Eye (tissue), 1 donor: ENCODE measurements around the gene ALPG.
"Not testable (repeated sequence)": the region's sequence is repeated elsewhere in the genome, so short reads cannot be mapped to it uniquely, and the experiment has no call there.

Source experiments
- DNase-seq: peaks from one replicate; pipeline ENCODE4 v3.0.0-alpha.2; 2015

Gene ALPG

DNA sequence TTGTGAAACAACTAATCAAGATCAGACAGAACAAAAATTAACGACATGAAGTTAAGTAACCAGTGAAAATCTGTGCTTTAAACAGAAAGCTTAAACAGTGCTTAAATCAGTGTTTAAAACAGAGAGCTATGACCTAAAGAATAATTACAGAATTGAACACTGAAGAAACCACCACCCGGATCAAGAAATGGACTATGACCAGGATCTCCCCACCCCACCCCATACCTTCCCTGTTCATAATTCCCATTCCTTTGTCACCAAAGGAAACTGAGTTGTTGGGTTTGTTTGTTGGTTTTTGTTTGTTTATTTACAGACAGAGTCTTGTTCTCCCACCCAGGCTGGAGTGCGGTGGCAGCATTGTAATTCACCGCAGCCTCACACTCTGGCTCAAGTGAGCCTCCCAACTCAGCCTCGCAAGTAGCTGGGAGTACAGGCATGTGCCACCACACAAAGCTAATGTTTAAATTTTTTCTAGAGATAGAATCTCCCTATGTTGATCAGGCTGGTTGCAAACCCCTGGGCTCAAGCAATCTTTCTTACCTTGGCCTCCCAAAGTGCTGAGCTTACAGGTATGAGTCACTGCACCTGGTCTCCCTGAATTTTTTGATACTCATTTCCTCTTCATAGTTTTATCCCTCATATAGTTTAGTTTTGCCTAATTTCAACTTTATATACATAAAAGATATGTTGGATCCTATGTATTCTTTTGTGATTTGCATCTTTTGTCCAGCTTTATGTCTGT, 8.2 kb upstream of the ALPG start:
- no peak for DNase-seq

DNA sequence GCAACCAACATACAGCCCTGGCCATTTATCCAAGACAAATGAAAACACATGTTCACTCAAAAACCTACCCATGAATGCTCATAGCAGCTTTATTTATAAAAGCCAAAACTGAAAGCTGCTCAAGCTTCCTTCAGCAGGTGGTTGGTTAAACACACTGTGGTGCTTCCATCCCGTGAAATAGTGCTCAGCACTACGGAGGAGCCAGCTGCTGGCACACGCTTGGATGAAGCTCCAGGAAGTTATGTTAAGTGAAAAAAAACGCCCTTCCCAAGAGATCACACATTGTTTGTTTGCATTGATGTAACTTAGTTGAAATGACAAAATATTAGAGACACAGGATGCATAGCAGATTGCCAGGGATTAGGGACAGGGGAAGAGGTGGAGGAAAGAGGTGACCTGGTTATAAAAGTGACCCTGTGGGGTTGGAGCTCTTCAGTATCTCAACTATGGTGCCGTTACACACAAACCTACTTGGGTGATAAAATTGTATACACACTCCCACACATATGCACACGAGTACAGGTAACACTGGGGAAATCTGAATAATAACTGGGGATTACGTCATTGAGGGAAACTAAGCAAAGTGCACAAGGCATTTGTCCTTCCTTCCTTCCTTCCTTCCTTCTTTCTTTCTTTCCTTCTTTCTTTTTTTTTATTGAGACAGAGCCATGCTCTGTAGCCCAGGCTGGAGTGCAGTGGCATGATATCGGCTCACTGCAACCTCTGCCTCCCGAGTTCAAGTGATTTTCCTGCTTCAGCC, 6.2 kb upstream of the ALPG start:
- no peak for DNase-seq

DNA sequence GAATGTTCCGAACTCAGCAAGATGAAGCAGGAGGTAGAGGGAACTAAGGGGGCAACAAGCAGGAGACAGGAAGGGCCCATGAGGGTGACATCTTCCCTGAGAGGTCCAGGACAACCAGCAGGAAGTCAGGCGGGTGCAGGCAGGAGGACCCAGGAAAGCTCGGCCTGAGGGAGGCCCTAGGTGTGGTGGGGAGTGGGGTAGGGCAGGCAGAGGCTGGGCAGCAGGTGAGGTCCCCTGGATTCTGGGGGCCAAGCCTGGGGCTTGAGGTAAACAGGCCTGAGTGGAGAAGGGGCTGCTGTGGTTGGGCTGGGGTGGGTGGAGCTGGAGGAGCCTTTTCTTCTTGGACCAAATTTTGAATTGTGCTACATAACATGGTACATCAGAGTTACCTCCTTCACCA, 4.1 kb upstream of the ALPG start:
- no peak for DNase-seq

DNA sequence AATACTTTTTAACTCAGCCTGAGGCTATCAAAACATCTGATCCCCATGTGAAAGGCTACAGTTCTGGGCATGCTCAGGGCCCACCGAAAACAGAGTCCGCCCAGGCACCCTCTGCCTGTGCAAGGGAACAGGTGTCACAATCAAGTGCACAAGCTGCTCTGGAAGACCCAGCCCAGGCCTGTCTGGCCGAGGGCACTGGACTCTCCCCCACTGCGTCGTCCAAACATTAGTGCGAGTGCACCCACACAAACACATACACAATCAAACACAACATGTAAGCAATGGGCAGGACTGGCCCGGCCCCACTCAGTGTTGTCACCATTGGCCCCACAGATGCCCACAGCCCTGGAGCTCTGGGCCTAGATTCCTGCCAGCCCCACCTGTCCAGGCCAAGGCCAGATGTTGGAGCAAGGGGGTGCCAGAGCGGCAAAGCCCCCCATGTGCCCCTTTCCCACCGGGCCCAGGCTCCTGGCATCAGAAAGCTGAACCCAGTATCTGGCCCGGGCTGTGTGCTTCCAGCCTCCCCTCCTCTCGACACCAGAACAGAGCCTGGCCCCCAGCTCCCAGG, 617 bp upstream of the ALPG start:
- DNase-seq = no peak

DNA sequence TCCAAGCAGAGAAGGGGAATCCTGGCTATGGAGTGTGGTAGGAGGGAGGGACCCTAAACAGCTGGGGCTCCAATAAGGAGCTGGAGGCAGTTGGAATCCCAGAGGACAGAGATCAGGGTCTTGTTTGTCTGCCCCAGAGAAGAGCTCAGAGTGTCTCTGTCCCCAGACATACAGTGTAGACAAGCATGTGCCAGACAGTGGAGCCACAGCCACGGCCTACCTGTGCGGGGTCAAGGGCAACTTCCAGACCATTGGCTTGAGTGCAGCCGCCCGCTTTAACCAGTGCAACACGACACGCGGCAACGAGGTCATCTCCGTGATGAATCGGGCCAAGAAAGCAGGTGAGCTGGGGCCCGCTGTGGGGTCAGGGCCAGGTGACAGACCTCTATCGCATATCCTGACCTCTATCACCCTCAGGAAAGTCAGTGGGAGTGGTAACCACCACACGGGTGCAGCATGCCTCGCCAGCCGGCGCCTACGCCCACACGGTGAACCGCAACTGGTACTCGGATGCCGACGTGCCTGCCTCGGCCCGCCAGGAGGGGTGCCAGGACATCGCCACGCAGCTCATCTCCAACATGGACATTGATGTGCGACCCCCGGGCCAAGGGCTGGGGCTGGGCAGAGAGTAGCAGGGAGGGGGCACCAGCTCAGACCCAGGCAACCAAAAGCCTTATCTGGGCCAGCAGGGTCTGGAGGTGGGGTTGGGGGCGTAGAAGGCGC, 945 bp downstream of the ALPG start:
- not testable (repeated sequence) for DNase-seq

DNA sequence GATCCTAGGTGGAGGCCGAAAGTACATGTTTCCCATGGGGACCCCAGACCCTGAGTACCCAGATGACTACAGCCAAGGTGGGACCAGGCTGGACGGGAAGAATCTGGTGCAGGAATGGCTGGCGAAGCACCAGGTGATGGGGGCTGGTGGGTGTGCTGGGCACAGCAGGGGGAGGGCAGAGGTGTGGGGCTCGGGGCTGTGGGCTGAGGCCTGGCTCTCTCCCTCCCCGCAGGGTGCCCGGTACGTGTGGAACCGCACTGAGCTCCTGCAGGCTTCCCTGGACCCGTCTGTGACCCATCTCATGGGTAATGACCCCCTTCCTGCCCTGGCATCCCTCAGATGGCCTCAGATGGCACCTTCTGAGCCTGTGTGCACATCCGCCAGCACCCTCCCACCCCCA, 1.6 kb downstream of the ALPG start:
- not testable (repeated sequence) for DNase-seq

DNA sequence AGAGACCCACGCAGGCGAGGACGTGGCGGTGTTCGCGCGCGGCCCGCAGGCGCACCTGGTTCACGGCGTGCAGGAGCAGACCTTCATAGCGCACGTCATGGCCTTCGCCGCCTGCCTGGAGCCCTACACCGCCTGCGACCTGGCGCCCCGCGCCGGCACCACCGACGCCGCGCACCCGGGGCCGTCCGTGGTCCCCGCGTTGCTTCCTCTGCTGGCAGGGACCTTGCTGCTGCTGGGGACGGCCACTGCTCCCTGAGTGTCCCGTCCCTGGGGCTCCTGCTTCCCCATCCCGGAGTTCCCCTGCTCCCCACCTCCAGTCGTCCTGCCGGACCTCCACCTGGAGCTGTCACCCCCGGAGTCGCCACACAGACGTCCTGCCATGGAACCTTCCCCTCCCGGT, 3.0 kb downstream of the ALPG start:
- DNase-seq = not testable (repeated sequence)

DNA sequence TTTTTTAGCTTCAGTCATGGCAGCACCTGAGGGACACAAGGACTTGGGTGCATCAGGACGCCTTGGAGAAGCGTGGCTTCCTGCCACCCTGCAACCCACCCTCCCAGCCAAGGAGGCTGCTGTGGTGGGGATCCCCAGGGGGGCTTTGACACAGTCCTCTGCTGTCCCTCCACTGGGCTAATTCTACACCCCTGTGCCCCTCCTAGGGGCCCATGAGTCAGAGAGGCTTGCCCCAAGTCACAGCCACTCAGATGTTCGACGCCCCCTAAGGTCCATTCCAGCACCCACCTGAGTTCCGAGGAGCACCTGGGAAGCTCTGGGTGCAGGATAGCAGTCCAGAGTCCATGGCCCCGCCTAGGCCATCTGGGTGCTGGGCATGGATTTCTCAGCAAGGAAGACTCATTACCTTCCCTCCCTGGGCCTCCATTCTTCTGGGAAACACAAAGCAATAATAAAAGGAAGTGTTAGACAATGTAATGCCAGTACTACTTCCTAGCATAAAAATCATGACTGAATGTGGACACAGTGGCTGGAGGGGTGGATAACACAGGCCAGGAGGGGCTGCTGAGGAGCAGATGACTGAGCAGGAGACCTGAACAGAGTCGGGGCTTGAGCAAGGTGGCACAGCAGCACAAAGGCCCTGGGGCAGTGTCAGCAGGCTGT, 3.7 kb downstream of the ALPG start:
- DNase-seq = no peak

DNA sequence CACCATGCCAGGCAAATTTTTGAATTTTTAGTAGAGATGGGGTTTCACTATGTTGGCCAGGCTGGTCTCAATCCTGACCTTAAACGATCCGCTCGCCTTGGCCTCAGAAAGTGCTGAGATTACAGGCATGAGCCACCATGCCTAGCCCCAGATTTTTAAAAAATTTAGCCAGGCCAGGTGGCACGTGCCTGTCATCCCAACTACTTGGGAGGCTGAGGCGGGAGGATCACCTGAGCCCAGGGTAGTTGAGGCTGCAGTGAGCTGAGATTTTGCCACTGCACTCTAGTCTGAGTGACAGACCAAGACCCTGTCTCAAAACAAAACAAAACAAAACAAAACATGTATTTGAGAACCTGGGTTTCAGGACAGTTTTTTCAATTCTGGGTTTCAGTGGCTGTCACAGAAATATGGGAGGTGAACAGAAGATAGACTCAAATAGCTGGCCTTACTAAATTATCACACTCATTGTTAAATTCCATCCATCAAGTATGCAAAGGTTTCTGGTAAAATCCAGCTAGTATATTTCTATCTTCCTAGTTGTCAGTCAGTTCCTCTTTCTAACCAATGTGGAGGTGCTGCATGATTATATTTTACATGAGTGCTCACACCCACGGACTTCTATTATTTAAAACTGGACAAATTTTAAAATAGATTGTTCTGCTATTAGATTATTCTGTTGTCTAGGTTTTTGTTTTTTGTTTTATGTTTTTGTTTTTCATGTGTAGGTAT, 5.4 kb downstream of the ALPG start:
- no peak for DNase-seq

DNA sequence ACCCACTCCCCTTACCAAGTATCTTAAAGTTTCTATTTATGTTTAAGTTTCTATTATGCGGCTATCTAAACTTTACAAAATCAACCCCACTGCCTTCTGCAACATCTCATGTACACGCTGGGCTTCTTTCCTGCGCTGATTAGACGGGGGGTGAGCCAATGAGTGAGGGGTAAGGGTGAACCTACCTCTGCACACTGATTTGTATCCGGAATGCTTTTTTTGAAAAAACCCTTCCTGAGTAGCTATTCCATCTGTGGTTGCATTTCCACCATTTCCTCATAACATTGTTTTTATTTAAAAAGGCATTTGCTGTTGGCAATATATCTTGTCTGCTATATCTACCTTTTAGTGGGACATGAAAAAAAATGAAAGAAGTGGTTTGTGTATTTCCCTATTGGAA, 6.3 kb downstream of the ALPG start:
- no peak for DNase-seq

DNA sequence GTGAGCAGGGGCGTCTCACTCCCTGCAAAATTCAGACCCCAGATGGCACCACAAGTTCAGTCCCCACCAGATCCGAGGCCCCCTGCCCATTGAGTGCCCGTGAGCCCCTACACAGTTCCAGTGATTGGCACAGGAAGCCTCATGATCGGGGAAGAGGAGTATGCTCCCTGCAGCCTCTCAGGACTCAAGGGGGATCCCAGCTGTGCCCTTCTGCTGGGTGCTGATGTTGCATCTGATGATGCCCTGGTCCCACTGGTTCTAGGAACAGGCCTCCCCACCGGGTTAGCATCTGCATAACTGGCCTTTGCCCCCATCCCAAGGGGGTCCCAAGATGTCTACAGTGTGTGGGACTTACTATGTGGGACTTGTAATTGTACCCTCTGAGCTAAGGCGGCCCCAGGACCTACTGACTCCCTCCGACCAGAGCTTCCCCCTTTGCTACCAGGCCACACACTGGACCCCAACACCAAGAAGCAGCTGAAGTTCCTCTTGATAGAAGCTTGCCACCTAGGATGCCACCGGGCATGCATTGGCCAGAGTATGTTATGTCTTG, 8.6 kb downstream of the ALPG start:
- no peak for DNase-seq

DNA sequence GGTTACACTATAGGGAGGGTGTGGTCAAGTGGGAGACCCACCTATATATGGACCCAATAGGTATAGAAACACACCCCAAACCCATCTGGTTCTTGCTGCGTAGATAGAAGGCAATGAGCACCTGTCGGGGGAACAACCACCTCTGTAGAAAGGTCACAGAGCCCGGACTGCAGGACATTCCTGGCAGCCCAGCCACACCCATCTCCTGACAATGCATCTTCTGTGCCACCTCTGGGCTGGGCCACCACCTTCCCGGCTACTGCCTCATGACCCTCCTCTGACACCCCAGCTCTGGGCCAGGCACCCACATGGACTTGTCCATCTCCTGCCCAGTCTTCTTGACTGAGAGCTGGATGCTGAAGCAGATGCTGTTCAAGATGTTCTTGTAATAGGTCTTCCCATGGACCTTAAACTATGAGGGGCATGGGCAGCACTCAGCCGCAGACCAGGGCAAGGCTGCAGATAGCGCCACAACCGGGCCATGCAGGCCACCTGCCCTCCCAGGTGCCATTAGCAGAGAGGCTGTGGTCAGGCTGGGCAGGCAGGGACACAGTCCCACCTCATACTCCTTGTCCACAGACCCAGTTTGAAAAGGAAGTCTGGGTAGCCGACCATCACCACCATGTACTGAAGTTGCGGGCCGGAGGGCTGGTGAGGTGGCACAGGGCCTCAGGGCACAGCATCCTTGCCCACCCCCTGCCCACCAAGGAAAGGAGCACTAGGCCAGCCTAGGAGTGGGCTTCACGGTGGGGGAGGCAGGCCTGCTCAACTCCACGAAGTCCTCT, 9.3 kb downstream of the ALPG start:
- DNase-seq = no peak

DNA sequence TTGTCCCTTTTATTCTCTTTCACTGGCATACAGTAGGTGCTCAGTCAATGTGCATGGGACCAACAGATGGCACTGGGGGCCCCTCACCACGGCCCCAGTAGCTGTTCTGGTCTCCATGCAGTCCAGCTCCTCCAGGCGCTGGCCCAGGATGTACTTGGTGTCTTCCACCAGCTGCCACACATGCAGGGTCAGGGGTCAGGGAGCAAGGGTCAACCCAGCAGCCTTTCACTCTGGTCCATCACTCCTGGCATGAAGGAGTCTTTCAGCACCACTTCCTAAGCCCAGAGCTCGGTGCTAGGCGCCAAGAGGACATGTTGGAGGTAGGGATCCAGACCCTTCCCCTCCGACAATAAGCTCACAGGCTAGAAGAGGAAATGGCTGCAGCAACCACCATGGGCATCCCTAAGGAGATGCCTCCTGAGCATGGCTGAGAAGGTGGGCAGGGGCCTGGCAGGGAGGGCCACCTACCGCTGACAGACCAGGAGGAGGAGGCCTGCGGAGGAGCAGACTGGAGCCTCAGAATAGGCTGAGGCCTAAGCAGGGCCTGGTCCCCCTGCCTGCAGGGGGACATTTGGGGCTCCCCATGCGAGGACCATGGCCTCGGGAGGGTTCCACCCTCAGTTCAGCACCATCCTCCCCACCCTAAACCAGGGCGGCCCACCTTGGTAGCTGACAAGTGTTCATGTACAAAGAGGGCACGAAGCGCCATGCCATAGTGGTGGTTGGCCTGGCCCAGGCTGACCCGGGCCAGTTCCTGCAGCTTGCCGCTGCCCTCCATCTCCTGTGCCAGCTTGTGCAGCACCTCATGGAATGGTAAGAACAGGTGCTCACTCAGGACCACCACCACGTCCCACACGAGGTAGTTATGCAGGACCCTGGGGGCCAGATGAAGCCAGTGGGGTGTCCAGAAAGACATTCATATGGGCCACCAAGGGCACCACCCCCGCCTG, 10.2 kb downstream of the ALPG start:
- no peak for DNase-seq

DNA sequence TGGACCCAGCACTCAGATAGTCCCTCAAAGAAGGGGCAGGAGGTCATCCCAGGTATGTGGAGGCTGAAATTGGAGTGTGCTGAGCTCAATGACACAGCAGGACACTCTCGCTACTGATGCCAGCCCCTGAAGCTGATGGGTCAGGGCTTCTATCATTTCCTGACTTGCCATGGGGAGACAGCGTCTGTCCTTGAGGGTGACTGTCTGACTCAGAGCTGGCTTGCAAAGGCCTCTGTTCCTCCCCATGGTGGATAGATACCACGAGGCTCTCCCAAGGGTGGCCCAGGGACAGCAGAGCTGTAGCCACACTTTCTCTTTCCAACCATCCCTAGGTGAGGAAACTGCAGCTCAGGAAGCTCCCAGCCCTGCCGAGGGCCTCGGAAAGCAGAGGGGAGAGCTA, 10.8 kb downstream of the ALPG start:
- no peak for DNase-seq

DNA sequence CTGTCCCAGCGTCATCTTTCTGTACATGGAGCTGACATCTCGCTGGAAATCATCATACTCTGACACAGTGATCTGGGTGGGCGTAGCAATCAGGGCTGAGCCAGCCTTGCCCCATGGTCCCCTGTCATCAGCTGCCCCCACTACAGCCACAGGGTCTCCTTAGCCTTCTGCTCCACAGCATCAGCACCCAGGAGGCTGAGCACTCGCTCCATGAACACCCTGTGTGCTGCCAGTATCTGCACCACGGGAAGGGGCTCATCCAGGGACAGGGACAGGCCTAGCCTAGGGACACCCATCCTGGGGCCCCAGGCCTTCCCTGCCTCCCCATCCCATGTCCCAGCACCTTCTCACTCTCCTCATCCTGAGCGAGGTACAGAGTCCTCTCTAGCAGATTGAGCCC, 11.4 kb downstream of the ALPG start:
- no peak for DNase-seq

DNA sequence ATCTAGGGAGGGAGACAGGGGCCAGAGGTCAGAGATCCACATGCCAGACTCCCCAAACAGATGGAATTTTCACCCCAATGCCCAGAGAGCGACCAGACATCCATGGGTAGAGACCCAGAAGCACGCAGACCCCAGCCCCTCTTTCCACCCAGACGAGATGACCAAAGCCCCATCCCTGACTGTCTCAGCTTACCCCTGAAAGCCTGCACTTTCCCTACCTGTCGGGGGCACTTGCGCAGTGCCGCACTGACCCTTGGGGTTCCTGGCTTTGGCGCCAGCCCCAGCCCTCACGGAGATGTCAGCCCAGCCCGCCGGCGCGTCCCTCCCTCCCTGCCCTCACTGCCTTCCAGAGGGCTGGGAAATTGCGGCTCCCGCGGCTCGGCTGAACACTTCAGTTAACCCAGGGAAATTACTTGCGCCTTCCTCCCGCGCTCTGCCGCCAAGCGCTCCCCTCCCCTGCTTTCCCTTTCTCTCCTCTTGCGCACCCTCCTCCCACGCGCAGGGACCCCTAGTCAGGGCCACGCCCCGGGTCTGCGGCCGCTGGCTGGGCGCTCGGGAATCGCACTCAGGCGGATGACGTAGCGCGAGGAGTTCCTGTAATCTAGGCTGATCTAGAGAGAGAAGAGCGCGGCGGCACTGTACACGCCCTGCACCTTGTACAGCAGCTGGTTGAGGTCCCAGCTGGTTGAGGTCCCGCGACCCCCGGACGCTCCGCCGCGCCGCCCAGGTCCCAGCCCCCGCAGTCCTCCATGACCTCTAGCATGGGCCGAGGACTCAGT, 12.0 kb downstream of the ALPG start:
- peak; percentile 77 for DNase-seq

DNA sequence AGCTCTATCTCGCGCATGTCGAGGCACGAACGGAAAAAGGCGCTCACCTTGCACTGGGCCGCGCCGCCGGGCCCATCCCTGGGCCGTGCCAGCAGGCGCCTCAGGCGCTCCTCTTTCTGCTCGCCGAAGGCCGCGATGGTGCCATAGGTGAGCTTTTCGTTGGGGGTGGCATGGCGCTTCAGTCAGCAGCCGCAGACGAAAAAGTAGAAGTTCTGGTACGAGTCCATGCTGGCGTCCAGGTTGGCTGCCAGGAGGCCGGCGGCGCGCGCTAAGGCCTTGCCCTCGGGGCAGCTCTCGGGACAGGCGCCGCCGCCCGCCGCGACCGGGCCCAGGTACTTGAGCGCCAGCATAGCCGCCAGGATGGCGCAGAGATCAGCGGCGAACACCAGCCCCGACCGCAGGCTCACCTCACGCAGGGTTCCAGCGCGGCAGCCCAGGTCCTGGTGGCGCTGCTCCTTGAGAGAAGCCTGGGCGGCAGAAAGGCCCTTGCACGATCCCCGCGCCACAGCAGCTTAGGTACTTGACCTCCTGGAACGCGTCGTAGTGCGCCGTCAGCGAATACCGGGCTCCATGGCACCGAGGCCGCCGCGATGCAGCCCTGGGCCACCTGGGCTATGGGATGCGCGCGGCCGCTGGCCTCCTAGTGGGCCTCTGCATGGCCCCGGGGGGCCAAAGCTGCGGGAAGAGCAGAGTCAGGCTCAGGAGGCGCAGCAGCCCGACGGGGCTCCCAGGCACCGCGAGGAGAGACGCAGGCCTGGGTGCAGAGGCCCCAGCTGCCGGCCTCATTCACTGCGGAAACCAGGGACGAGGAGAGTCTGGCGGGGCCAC, 12.8 kb downstream of the ALPG start:
- DNase-seq = peak; percentile 45

DNA sequence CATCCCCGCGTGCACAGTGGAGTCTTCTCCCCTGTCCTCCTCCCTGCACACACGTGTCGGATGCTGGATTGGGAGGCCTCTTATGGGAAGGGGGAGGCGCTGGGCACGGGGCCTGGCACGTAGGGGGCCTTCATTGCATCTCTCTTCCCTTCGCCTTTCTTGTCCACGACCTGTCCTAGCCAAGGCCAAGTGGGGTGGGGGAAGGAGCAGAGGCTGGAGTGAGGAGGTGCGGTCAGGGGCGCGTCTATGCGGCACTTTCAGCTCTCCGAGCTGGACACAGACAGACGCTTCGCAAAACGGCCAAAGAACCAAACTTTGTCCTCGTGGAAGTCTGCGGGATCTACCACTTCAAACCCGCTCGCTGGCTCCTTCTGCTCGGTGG, 13.4 kb downstream of the ALPG start:
- DNase-seq = no peak
